Skin of body (tissue), 2 donors: ENCODE data around the gene EML6. TPM values are rescaled to one million over a fixed set of nuclear protein-coding genes. Genes with fewer than 3 reads are reported as not detected.

Experiments
- DNase-seq: peaks from one replicate; lab custom pipeline; 2025; lab: John Stamatoyannopoulos, UW
- total RNA-seq: library from RNA; depleted of rRNA; stranded (reverse); fragments of >200 nt; gene quantifications from one replicate; pipeline ENCODE4 v1.2.3, GENCODE V29; 2014

The EML6 gene
- total RNA-seq, 1 donor from 2014 or later = 2.6 TPM

DNA sequence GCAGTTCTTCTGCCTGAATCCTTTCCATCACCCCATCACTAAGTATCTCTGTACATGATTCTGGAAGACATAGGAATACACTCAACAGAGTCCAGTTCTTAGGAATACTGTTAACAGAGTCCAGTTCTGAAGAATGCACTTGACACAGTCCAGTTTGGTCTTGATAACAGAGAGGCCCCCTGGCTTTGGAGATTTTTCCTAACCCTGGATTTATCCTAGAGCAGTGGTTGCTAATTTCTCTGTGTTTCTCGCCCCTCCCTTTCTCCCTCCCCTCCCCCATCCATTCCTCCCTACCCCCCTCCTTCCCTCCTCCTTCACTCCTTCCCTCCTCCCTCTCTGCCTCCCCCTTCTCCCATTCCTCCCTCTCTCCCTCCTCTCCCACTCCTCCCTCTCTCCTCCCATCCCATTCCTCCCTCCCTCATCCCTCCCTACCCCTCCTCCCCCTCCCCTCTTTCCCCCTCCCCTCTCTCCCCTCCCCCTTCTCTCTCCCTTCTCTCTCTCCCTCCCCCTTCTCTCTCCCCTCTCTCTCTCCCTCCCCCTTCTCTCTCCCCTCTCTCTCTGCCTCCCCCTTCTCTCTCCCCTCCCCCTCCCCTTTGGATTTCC is 221.4 kb downstream of the EML6 start:
- no peak for DNase-seq

DNA sequence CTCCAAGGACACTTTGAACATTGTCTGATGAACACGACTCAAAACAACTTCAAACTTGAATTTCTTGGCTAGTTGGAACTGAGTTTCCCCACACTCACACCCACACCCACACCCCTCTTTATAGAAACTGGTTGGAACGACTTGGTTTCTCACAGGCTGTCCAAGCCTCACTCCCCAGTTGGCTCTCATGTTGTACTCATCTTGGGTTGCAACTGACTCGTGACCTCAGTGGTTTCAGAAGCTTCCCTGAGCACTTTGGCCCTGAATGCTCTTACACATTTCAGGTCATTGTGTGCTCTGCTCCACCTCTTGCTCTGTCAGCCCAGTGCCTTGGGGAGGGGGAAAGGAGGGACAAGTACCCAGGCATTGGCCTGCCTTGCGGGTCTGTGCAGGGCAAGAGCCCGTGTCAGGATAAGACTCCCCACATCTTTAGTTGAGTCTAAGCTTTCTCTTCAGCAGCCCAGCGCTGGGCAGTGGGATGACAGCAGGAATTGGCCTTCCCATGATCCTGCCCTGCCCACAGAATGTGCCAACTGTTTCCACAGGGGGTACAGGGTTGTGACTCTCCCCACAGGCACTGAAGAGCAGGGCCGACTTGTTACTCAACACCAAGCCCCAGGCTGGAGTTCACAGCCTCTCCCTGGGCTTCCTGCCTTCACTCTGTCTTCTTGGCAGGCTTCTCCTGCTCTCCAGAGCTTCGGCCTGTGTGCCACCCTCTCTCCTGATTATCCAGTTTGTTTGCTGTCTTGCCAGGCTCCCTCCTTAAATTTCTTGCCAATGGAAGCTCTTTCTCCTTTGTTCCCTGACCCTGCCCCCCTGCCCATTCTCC is 222.1 kb downstream of the EML6 start:
- DNase-seq = no peak

DNA sequence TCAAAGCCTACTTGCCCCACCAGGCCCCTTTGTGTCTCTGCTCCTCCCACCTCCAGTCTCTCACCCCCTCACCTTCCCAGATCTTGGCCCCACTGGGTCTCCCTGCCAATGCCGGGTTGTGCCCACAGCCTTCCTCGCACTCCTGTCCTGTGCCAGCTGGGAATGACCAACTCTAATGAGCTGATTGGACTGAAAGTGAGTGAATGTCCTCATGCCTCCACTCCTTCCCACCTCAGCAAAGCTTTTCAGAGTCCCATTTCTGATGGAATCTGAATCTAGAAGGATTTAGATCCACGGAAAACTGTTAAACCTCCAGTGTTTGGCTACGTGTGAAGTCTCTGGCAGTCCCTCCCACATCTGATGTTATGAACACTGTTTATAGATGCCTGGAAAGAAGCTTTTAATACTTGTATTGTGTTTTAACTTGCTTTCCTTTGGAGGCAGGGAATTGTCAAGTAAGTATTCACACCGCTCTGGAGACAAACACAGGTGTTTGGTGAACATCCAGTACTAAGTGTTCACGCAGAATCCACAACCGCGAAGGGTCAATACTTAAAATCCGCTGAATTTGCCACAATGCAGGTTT is 222.9 kb downstream of the EML6 start:
- no peak for DNase-seq

DNA sequence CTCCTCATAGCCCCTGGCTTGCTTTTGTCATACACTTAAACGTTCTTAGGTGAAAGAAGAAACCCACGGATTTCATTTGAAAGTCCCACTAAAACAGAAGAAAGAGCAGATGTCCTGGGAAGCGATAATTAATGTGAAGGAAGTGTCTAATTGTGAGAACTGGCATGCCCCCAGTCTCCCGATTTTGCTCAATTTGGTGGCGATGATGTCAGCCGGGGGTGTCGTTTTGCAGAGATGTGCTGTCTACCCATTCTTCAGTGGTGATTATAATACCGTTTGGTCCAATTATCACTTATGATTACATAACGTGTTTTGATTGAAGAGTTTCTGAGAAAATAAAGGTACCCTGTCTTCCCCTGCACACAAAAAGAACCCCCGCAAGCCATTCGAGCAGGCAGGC is 223.7 kb downstream of the EML6 start:
- DNase-seq = no peak

DNA sequence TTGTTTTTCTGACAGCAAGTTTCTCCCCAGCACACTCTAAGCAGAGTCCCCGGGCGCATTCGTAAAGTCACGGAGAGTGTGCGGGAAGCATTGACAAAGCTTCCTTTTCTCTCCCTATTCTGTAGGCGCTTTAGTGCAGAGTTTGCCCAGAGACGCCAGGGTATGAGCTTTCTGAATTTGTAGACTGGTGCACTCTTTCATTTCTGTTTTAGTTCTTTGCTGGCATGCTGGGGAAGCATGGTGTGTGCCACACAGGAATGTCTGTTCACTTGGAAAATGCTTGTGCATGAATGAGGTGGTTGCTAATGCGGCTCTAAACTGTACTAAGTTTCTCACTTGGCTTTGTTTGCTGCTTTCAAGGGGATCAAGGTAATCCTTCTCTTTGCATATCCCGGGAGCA is 224.2 kb downstream of the EML6 start:
- no peak for DNase-seq

DNA sequence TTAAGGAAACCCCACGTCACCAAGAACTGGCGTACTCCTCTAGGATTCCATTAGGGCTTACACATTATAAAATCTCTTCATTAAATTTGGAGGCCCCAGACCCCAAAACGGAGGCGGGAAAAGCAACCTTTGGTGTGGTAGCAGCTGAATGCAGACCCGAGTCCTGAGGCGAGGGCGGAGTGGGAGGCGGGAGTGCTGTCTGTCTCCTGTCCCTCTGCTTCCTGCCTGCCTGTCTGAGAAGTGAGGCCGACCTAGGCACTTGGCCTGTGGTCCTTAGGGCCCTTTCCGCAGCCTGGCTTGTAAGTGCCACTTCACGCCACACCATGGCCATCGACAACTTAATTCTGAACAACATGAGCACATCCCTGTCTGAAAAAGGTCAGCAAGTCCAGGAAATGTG is 224.7 kb downstream of the EML6 start:
- no peak for DNase-seq

DNA sequence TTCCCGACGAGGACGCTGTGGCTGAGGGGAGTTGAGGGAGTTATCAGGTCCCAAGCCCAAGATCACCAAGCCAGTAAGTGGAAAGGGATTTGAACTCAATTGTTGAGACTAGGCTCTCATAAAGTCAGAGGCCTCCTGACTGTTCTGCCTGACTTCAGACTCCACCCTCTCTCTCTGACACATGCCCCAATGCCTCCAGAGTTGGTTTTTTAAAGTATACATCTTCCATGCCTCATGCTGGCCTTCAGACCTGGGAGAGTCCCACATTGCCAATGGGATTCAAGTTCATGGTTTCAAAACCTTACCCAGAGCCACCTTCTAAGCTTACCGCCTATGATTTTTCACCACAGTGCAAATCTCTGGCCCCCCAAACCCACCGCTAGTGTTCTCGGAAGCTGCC is 226.0 kb downstream of the EML6 start:
- no peak for DNase-seq

DNA sequence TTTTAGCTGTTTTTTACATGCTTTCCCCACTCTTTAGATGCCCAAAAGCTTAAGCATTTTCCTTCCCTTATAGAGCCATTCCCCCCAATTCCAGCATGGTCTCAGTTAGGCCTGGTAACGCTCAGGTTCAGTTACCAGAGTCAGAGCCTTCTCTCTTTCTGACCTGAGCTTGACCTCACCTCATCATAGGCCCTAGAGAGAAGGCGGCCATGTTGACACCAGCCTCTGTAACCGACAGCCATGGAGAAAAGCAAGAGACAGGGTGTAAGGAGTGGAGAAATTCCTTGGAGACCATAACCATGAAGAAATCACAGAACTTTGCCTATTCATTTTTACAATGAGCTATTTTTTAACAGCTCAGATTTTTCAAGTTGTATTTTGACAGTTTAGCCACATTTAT is 227.3 kb downstream of the EML6 start:
- no peak for DNase-seq

DNA sequence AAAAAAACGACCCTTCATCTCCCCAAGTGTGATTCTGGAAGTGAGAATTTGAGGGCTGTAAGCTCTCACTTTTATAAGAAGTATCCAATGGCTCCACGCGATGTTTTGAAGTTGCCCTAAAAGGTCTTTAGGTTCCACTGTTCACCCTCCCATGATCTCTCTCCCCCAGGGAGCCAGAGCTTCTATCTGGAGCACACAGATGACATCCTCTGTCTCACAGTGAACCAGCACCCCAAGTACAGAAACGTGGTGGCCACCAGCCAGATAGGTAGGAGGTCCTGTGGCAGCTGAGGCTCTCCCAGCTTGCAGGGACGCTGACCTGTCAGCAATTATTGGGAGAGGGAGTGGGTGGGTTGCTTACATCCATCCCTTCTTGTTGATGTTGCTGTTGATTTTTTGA is 229.0 kb downstream of the EML6 start:
- DNase-seq = no peak

DNA sequence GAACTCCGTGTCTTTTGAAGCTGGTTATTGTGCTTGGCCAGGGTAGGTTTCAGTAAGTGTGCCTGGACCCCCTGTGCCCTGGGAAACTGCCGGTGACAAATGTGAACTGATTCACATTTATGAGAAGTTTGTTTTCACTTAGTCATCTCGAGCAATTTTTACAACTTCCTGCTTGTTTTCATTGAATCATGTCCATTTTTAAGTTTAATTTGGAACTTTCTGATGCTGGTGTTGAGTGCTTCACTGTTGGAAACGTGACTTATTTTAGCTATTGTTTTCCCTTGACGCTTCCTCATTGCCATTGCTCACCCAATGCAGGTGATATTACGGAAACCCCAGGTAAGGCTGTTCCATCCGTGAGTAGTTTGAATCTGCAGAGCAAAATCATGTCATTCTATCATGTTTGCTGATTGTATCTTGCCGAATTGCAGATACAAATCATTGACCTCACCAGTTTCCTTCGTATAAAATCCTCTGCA is 229.6 kb downstream of the EML6 start:
- no peak for DNase-seq

DNA sequence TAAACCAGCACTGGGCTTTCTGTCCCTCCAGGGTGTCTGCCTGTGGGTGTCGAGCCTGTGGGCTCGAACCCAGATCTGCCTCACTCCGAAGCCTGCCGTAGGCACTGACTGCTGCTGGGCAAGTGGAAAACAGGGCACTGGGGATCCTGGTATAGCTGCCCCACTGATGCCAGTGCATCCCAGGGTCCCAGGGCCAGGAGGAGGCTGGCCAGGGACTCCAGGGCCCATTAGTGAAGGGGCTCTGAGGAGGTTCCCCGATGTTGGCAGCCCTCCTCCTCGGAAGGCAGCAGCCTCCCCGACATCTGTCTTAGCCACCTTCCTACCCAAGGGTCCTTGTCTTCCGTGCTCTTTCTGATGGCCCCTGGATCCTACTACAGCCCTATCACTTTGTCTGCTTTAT is 230.7 kb downstream of the EML6 start:
- no peak for DNase-seq

DNA sequence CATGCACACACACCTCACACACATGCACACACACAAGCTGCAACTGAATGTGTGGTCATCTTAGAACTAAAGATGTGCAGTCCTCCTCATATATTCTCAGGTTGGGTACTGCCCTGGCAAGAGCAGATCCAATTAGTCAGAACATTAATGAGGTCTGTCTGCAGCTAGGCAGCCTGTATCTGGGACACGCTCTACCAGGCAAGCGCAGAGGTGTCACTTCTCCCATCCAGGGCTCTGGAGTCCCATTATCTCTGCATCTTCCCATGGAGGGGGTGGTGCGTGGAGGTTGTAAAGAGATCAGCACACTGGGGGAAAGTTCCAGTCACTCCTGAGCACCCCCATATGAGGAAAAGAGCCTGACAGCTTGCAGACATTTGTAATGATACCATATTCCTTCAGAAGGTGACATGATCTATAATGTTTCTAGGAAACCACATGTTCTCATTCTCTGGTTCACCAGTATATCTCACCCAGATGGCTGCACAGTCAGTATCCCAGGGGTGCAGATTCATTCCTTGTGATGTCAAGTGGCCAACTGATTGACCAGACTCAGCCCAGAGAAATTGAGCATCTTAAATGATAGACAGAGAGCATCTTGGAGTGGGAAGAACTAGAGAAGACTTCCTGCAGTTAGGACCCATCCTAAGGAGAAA is 231.4 kb downstream of the EML6 start:
- DNase-seq = no peak

DNA sequence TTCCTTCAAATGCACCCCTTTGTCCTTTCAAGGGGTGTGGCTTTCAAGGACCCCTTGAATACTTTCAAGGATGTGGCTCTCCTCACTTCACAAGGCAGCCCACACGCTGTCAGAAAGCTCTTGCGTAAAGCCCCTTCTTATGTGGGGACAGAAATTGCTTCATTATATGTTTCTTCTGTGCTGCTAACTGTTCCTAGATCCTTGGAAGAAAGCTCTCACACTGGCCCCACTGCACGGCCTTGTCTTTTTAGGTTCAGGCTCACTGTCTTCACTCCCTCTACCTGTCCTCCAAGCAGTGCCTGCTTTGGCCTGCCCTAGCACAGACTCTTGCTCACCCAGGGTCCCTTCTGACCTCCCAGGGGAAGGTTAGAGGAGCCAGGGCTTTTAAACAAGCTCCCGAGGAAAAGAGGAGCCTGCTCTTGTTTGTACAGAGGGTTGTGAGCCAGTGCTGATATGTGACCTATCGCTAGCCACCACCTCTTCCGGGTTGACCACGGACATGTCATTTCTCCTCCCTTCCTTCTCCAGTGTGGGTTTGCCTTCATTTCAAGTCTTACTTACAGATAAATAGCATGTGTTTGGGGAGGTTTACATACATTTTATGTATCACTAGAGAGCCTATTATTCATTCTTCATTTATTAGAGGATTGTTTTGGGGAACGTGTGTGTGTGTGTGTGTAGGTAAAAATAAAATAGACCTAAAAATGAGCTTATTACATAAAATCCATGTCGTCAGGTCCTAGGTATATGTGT is 232.1 kb downstream of the EML6 start:
- no peak for DNase-seq

DNA sequence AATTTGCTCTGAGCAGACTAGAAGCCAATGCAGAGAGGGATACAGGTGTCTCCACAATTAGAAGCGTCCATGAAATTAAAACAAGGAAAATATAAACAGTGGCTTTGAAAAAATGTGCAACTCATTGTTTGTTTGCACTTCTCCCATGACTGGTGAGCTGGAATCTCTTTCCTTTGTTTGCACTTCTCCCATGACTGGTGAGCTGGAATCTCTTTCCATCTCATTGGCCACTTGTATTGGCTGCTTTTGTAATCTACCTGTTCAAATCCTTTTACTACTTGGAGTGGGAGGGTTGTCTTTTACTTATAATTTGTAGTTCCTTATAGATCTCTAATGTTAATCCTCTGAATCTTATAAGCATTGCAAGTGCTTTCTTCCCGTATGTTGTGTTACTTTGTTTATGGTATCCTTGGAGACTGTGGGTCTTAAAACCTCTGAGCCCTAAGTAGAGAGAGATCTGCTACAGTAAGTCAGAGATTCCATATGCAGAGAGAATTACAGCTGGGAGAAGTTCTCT is 232.7 kb downstream of the EML6 start:
- DNase-seq = no peak

DNA sequence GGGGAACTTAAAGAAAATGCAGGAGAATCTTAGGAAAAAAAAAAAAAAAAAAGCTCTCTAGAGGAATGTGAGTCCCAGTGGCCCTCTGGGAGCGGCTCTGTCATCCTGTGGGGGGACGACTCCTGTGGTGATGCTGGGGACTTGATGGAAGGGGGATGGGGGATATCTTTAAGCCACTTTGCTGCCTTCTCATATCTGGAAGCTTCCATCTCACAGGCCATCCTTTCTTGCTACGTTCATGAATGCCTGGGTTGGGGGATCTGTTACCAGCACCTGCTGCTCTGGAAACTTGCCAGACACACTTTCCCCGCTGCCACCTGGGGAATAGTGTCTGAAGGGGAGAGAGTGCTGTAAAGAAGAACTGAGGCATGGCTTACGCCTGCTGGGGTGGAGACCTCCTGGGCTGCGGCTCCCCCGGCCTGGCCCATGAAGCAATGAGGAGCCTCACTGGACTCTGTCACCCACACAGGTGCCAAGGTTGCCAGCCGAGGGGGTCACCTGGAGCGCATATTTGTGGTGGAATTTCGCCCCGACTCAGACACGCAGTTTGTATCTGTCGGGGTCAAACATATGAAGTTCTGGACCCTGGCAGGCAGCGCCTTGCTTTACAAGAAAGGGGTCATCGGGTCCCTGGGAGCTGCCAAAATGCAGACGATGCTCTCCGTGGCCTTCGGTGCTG is 234.0 kb downstream of the EML6 start:
- no peak for DNase-seq

DNA sequence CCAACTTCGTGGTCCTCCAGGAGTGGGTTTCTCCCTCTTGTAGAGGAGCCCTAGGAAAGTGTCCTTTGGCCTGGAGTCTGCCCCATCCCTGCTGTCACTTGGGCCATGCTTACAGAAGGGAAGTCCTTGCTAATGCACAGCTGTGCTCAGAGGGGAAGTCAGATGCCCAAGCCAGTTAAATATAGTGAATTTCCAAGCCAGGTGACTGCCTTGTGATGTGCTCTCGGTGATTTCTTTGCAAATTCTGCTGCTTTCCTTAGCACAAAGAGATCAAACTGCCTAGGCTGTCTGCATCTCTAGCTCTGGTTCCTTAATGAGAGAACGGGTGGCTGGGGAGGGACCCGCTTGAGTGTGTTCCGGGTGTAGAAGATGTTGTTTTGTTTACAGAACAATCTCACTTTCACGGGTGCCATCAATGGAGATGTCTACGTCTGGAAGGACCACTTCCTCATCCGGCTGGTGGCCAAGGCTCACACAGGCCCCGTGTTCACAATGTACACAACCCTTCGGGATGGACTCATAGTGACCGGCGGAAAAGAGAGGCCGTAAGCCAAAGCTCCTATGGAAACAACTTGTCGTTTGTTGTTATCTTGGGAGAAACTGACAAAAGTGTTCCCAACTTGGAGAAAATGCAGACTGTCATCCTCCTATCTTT is 235.4 kb downstream of the EML6 start:
- DNase-seq = no peak

DNA sequence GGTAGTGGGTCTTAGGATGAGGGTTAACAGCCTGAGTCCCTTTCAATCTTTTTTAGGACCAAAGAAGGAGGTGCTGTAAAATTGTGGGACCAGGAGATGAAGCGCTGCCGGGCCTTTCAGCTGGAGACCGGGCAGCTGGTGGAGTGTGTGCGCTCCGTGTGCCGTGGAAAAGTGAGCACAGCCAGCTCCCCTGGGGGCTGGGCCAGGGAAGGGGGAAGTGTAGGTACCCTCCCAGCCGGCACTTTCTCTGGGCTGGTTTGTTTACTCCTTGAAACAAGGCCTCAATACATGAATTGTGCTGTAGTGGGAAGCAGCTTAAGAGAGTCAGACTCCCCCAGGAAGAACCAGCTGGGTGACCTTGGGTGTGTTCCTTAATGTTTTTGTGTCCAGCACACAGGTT is 236.7 kb downstream of the EML6 start:
- DNase-seq = no peak

DNA sequence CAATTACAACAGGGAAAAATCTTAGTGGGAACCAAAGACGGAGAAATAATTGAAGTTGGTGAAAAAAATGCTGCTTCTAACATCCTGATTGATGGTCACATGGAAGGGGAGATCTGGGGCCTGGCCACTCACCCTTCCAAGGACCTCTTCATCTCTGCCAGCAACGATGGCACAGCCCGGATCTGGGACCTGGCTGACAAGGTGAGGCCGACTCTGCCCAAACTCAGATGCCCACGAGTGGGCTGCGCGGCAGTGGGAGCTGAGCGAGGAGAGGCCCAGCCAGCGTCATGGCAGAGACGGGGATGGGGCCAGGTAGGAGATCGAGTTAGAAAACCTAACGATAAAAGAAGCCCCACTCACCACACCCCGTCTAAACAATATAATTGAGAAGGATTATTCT is 239.0 kb downstream of the EML6 start:
- DNase-seq = no peak

DNA sequence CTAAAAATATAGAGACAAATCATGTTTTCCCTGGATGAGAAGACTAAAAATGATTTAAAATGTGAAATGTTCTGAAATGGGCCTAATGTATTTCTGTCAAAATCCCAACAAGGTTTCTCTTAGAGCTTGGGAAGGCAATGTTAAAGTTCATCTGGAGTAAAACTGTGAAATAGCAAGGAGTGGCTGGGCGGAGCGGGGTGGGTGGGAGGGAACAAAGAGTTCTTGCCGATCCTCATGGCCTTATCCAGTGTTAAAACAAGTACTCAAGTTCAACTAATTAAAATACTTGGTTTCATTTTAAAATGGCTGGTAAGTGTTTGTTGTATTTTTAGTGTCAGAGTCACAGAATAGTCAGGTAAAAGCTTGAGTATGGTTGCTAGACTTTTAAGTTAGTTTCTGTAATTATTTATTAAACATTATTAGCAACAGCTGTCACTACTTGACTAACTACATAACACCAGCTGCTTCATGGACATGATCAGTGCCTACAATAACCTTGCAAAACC is 239.5 kb downstream of the EML6 start:
- DNase-seq = no peak

DNA sequence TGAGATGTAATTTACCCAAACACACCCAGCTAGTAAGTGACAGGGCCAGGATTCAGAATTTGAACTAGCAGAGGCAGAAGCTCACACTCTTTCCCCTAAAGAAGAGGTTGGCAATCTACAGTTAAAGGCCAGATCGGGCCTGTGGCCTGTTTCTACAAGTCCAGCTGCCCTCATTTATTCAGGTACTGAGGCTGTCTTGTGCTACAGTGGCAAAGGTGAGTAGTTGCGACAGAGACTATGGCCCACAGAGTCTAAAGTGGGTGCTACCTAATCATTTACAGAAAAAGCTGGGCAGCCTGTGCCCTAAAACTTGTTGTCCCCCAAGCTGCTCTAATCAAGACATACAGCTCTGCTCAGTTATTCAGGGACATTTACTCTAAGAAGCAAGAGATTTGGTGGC is 240.0 kb downstream of the EML6 start:
- DNase-seq = no peak
